ENCODE results near the gene INTS1. TPM values are rescaled to one million over a fixed set of nuclear protein-coding genes. Genes with fewer than 3 reads are reported as not detected.

INTS1 gene
- total and polyA plus RNA-seq, 10 of the 15 experiments (the other 5 are each of a cell fraction or from before 2014, with no cell fraction given): 0.52 to 89.0 (median 15.1) TPM

GRCh38 chr7:1503816-1504775 is at the start of gene INTS1 (continued):
- TF ChIP-seq E4F1 (IDR thresholded peaks at IDR 0.05; ENCODE audit: borderline replicate concordance, partially characterized antibody): no peak
- TF ChIP-seq SKIL (IDR thresholded peaks at IDR 0.05; ENCODE audit: low read depth, poor library complexity, severe bottlenecking): no peak
- peak; percentile 98 for TF ChIP-seq ZNF207 (IDR thresholded peaks at IDR 0.05; ENCODE audit: borderline replicate concordance)
- no peak; a peak in 1 of 4 replicates for TF ChIP-seq CEBPB (IDR thresholded peaks at IDR 0.05; ENCODE audit: borderline replicate concordance in 1 of 2, low read depth in 2 of 2, low read length in 2 of 2)
- 0 out of 2 replicates have a peak, but pooled peaks have one; percentile 11 for TF ChIP-seq JUND (IDR thresholded peaks at IDR 0.05; ENCODE audit: low read depth, low read length)
- 0 out of 2 replicates have a peak, but pooled peaks have one; percentile 69 for TF ChIP-seq STAT1 (conservative IDR thresholded peaks at IDR 0.05)
- TF ChIP-seq SRF (IDR thresholded peaks at IDR 0.05; ENCODE audit: low read depth in 2 of 2, low read length in 2 of 2): peak in 1 of 2 experiments; percentile 74; a peak in 2 of 4 replicates
- TF ChIP-seq ZZZ3 (IDR thresholded peaks at IDR 0.05; ENCODE audit: control insufficient read depth, insufficient read length, low read depth): no peak
- TF ChIP-seq ATF2 (IDR thresholded peaks at IDR 0.05; ENCODE audit: low read length): no peak
- TF ChIP-seq ELK1 (IDR thresholded peaks at IDR 0.05; ENCODE audit: low read depth, low read length): peak; percentile 84
- peak; percentile 53 for TF ChIP-seq HDAC6 (IDR thresholded peaks at IDR 0.05; ENCODE audit: unreplicated experiment)
- TF ChIP-seq PAX5 (IDR thresholded peaks at IDR 0.05; ENCODE audit: borderline replicate concordance, low read depth, low read length): peak; percentile 13; the same call in 1 of the 2 replicates
- TF ChIP-seq RFX5 (IDR thresholded peaks at IDR 0.05; ENCODE audit: low read depth, low read length): no peak
- no peak for TF ChIP-seq REST (IDR thresholded peaks at IDR 0.05; ENCODE audit: low read depth, low read length)
- TF ChIP-seq ZNF622 (IDR thresholded peaks at IDR 0.05): no peak
- TF ChIP-seq WRNIP1 (IDR thresholded peaks at IDR 0.05; ENCODE audit: borderline replicate concordance, low read depth, low read length): no peak
- peak; percentile 90 for TF ChIP-seq TCF3 (IDR thresholded peaks at IDR 0.05; ENCODE audit: borderline replicate concordance, insufficient read depth, low read depth, low read length)

All from GM12878 (cell line).